H1 (cell line): ENCODE data around the gene POLDIP3. TPM values are rescaled to one million over a fixed set of nuclear protein-coding genes. Genes with fewer than 3 reads are reported as not detected.
A peak's percentile ranks its signal among the peaks of the same experiment; 100 is the strongest.

Experiments
- CTCF ChIA-PET: fragments of 300-600 bp; sonication (Branson Sonifier 250); formaldehyde crosslinking; loops from one replicate; lab custom pipeline; 2021; ENCODE audit not compliant: partially characterized antibody; lab: Charles Lee
- POLR2A ChIA-PET: fragments of 300-600 bp; sonication (Branson Sonifier 250); formaldehyde crosslinking; loops from one replicate; lab custom pipeline; 2021; ENCODE audit warnings: inconsistent platforms; ENCODE audit not compliant: partially characterized antibody; lab: Charles Lee
- DNase-seq, 2 experiments: peaks; one replicate each; pipeline versions ENCODE4 v3.0.0 to v3.0.0-alpha.2; 2010 to 2022; ENCODE audit warnings: low spot score in 2 of 2, low read depth in 1 of 2, mixed read lengths in 1 of 2
- FAIRE-seq: peaks from 2 replicates; lab custom pipeline; 2011; peaks lifted over from hg19 to GRCh38; lab: Jason Lieb, UNC
- H2AFZ ChIP-seq: 2 replicates; pipeline ENCODE4 v1.8.1; 2012; ENCODE audit warnings: low read length, inconsistent platforms
- H2AK5ac ChIP-seq: 2 replicates; pipeline ENCODE4 v1.6.1; 2013; ENCODE audit warnings: low read depth, low read length
- H2BK120ac ChIP-seq: replicated peaks from 2 replicates; pipeline ENCODE3; 2013; ENCODE audit warnings: low read depth, low read length, inconsistent platforms
- H2BK12ac ChIP-seq: 2 replicates; pipeline ENCODE4 v1.6.1; 2013; ENCODE audit warnings: low read depth, low read length
- H2BK15ac ChIP-seq: 2 replicates; pipeline ENCODE4 v1.6.1; 2013; ENCODE audit warnings: low read length
- H2BK20ac ChIP-seq: 2 replicates; pipeline ENCODE4 v1.6.1; 2013; ENCODE audit warnings: low read length
- H2BK5ac ChIP-seq: 2 replicates; pipeline ENCODE4 v1.6.1; 2013; ENCODE audit warnings: low read depth, low read length
- H3K14ac ChIP-seq: 2 replicates; pipeline ENCODE4 v1.6.1; 2013; ENCODE audit warnings: inconsistent platforms; ENCODE audit not compliant: insufficient read length
- H3K18ac ChIP-seq: 2 replicates; pipeline ENCODE4 v1.6.1; 2013; ENCODE audit warnings: low read length; ENCODE audit errors: extremely low read depth
- H3K23ac ChIP-seq: 2 replicates; pipeline ENCODE4 v1.6.1; 2013; ENCODE audit warnings: inconsistent platforms; ENCODE audit not compliant: insufficient read length
- H3K23me2 ChIP-seq: 2 replicates; pipeline ENCODE4 v1.6.1; 2013; ENCODE audit warnings: low read depth, low read length
- H3K27ac ChIP-seq: 2 replicates; pipeline ENCODE4 v1.6.1; 2011; ENCODE audit warnings: low read depth, low read length, inconsistent platforms
- H3K27me3 ChIP-seq, 4 experiments: replicated peaks in 1 of 4; 1 replicate in 1 of 4; 2 replicates in 3 of 4; pipeline versions ENCODE4 v1.6.1 to v1.8.1; 2011 to 2013; ENCODE audit warnings: low read length in 3 of 4, mild to moderate bottlenecking in 3 of 4, inconsistent platforms in 2 of 4, mixed read lengths in 2 of 4, moderate library complexity in 1 of 4; ENCODE audit not compliant: control insufficient read depth in 3 of 4, insufficient read depth in 3 of 4; ENCODE audit errors: extremely low read depth in 1 of 4
- H3K36me3 ChIP-seq, 4 experiments: 2 replicates each; pipeline versions ENCODE4 v1.6.1 to v1.8.1; 2011 to 2013; ENCODE audit warnings: mild to moderate bottlenecking in 4 of 4, low read length in 3 of 4, moderate library complexity in 2 of 4, control low read depth in 1 of 4, inconsistent platforms in 1 of 4; ENCODE audit not compliant: insufficient read depth in 4 of 4, control insufficient read depth in 2 of 4
- H3K4ac ChIP-seq: replicated peaks from 2 replicates; pipeline ENCODE3; 2013; ENCODE audit warnings: low read length, low read depth, mixed read lengths, inconsistent platforms; ENCODE audit not compliant: insufficient read length
- H3K4me1 ChIP-seq, 4 experiments: replicated peaks in 1 of 4; 1 replicate in 1 of 4; 2 replicates in 3 of 4; pipeline versions ENCODE4 v1.6.1 to v1.8.1; 2011 to 2013; ENCODE audit warnings: low read length in 3 of 4, inconsistent platforms in 2 of 4, mixed read lengths in 1 of 4; ENCODE audit not compliant: insufficient read depth in 4 of 4, control insufficient read depth in 3 of 4
- H3K4me2 ChIP-seq, 2 experiments: 2 replicates each; pipeline versions ENCODE4 v1.6.1 to v1.8.1; 2011 to 2013; ENCODE audit warnings: low read depth in 2 of 2, low read length in 2 of 2, control low read depth in 1 of 2, inconsistent platforms in 1 of 2, mild to moderate bottlenecking in 1 of 2; ENCODE audit not compliant: insufficient read depth in 1 of 2
- H3K4me3 ChIP-seq, 4 experiments: fragments of 200-600, 300-600 bp in 1 of 4; sonication (generic), shearing (Covaris generic), sonication (Bioruptor Twin) in 1 of 4; 2 replicates each; pipeline versions ENCODE4 v1.5.1 to v1.8.1; 2011 to 2016; ENCODE audit warnings: low read length in 4 of 4, low read depth in 3 of 4, control low read depth in 2 of 4, inconsistent platforms in 2 of 4, mild to moderate bottlenecking in 2 of 4, mixed read lengths in 1 of 4, moderate library complexity in 1 of 4; ENCODE audit not compliant: insufficient read depth in 2 of 4; ENCODE audit errors: extremely low read depth in 1 of 4
- H3K56ac ChIP-seq: replicated peaks from 2 replicates; pipeline ENCODE3; 2013; ENCODE audit warnings: low read depth, mild to moderate bottlenecking, mixed read lengths, low read length, inconsistent platforms; ENCODE audit not compliant: insufficient read length
- H3K79me1 ChIP-seq: 2 replicates; pipeline ENCODE4 v1.6.1; 2013; ENCODE audit warnings: low read depth, low read length, control low read depth
- H3K79me2 ChIP-seq, 2 experiments: 2 replicates each; pipeline versions ENCODE4 v1.6.1 to v1.8.1; 2012 to 2013; ENCODE audit warnings: low read length in 2 of 2, mild to moderate bottlenecking in 2 of 2, inconsistent platforms in 1 of 2; ENCODE audit not compliant: insufficient read depth in 2 of 2, control insufficient read depth in 1 of 2
- H3K9ac ChIP-seq, 4 experiments: replicated peaks in 1 of 4; 1 replicate in 1 of 4; 2 replicates in 3 of 4; pipeline versions ENCODE4 v1.6.1 to v1.8.1; 2011 to 2013; ENCODE audit warnings: low read depth in 3 of 4, low read length in 3 of 4, control low read depth in 2 of 4, mild to moderate bottlenecking in 2 of 4, moderate library complexity in 2 of 4, inconsistent platforms in 1 of 4; ENCODE audit errors: extremely low read depth in 1 of 4
- H3K9me3 ChIP-seq, 2 experiments: 2 replicates each; pipeline versions ENCODE4 v1.6.1 to v1.8.1; 2012 to 2013; ENCODE audit warnings: mild to moderate bottlenecking in 2 of 2, moderate library complexity in 2 of 2, control low read depth in 1 of 2, inconsistent platforms in 1 of 2, low read depth in 1 of 2, low read length in 1 of 2, mixed read lengths in 1 of 2; ENCODE audit not compliant: insufficient read depth in 2 of 2
- H4K20me1 ChIP-seq, 2 experiments: replicated peaks in 1 of 2; 2 replicates each; pipeline versions ENCODE3 to v1.8.1; 2011 to 2013; ENCODE audit warnings: inconsistent platforms in 2 of 2, low read length in 2 of 2, mild to moderate bottlenecking in 1 of 2; ENCODE audit not compliant: insufficient read depth in 2 of 2, control insufficient read depth in 1 of 2
- H4K5ac ChIP-seq: 2 replicates; pipeline ENCODE4 v1.6.1; 2013; ENCODE audit warnings: low read length, low read depth, mixed read lengths, inconsistent platforms; ENCODE audit not compliant: insufficient read length
- H4K8ac ChIP-seq: 2 replicates; pipeline ENCODE4 v1.8.0; 2013; ENCODE audit warnings: mild to moderate bottlenecking, moderate library complexity, low read length, inconsistent platforms; ENCODE audit not compliant: insufficient read depth; ENCODE audit errors: extremely low read depth
- H4K91ac ChIP-seq: replicated peaks from 2 replicates; pipeline ENCODE3; 2013; ENCODE audit warnings: low read length, mixed read lengths, inconsistent platforms; ENCODE audit not compliant: insufficient read length
- ATF3 ChIP-seq: IDR thresholded peaks from 2 replicates; pipeline ENCODE4 v1.6.1; 2011; ENCODE audit warnings: low read depth, mild to moderate bottlenecking, low read length; ENCODE audit not compliant: insufficient read depth
- BCL11A ChIP-seq, 2 experiments: IDR thresholded peaks; one replicate each; pipeline ENCODE4 v1.6.1; 2011; ENCODE audit warnings: low read depth in 2 of 2, low read length in 2 of 2, mild to moderate bottlenecking in 2 of 2
- CBX8 ChIP-seq: fragments of 300-800, 300-1000 bp; sonication (generic); IDR thresholded peaks from 2 replicates; pipeline ENCODE4 v1.7.1; 2016; ENCODE audit warnings: low read depth, low read length, borderline replicate concordance
- KDM4A ChIP-seq: IDR thresholded peaks from one replicate; pipeline ENCODE4 v1.7.1; 2012; ENCODE audit warnings: low read depth, mild to moderate bottlenecking, moderate library complexity, low read length, inconsistent platforms; ENCODE audit not compliant: severe bottlenecking
- POU5F1 ChIP-seq: IDR thresholded peaks from 2 replicates; pipeline ENCODE4 v1.6.1; 2011; ENCODE audit warnings: low read depth, mild to moderate bottlenecking, low read length, moderate library complexity
- SAP30 ChIP-seq: fragments of 300-600 bp; sonication (generic); IDR thresholded peaks from 2 replicates; pipeline ENCODE4 v1.7.1; 2012; ENCODE audit warnings: low read length, moderate library complexity, mild to moderate bottlenecking, inconsistent platforms; ENCODE audit not compliant: insufficient read depth, insufficient replicate concordance
- SIN3A ChIP-seq, 2 experiments: IDR thresholded peaks in 1 of 2; conservative IDR thresholded peaks in 1 of 2; 2 replicates each; pipeline ENCODE4 v1.6.1; 2011 to 2012; ENCODE audit warnings: low read length in 2 of 2, improper control_type of control experiment in 1 of 2, low read depth in 1 of 2, mild to moderate bottlenecking in 1 of 2
- SP4 ChIP-seq: IDR thresholded peaks from 2 replicates; pipeline ENCODE4 v1.6.1; 2012; ENCODE audit warnings: low read length, inconsistent platforms
- TAF7 ChIP-seq: optimal IDR thresholded peaks from 2 replicates; pipeline ENCODE3; 2011; ENCODE audit warnings: low read depth, mild to moderate bottlenecking, inconsistent platforms, low read length, moderate library complexity, borderline replicate concordance
- ZNF274 ChIP-seq: IDR thresholded peaks from 2 replicates; pipeline ENCODE4 v1.7.0; 2012; ENCODE audit warnings: low read length, borderline replicate concordance; ENCODE audit errors: extremely low read depth
- WGBS, 2 experiments: shearing (Covaris generic) in 1 of 2; methylation state at CpG; one replicate each; pipeline versions ENCODE4 v1.1.6 to v1.1.7; 2013 to 2015; ENCODE audit warnings: low lambda C conversion rate in 2 of 2, mixed read lengths in 2 of 2, inconsistent platforms in 1 of 2, low coverage in 1 of 2, missing lambda C conversion rate in 1 of 2; ENCODE audit not compliant: insufficient replicate concordance in 2 of 2, insufficient coverage in 1 of 2, insufficient read length in 1 of 2; ENCODE audit errors: extremely low coverage in 1 of 2, missing lambda C conversion rate in 1 of 2; 5-methylcytosine and 5-hydroxymethylcytosine counted together
- polyA plus RNA-seq, 7 experiments: library from polyadenylated mRNA; depleted of rRNA in 3 of 7; stranded (reverse) in 5 of 7; unstranded in 2 of 7; fragments of >200 nt in 5 of 7; fragments of 200-250 nt in 2 of 7; gene quantifications; 1 replicate in 5 of 7; 2 replicates in 1 of 7; 4 replicates in 1 of 7; pipeline versions ENCODE4 v1.2.1 to v1.2.3, GENCODE V29; 2011 to 2013; ENCODE audit warnings: missing spikeins in 2 of 7, mixed read lengths in 2 of 7
- total RNA-seq: library from RNA; stranded (reverse); fragmentation: NEBNext Ultra II Directional; extraction: Animal tissue kit (Norgen Biotek cat#: 25700); gene quantifications from 2 replicates; pipeline ENCODE4 v1.2.1, GENCODE V29; 2021

Gene POLDIP3
- total and polyA plus RNA-seq, 2 of the 8 experiments (the other 6 are each of a cell fraction or from before 2014, with no cell fraction given): 43.5 to 84.6 TPM

GRCh38 chr22:42651134-42651533, 36.5 kb upstream of the POLDIP3 start:
- no peak overlapping the region for H2AK5ac ChIP-seq
- H3K4ac ChIP-seq: no peak overlapping the region
- H3K14ac ChIP-seq: no peak overlapping the region
- H3K9ac ChIP-seq: no peak overlapping the region
- DNase-seq: no peak
- peaks cover 0 to 18% of the 10 kb centered on the region in 2 experiments; a peak in 1 of 4 replicates for H3K79me2 ChIP-seq
- no peak overlapping the region for H2BK5ac ChIP-seq
- no peak overlapping the region for H3K23ac ChIP-seq
- peaks cover 8% of the 10 kb centered on the region for H3K23me2 ChIP-seq
- peak overlapping the region; percentile 11; the same call in 1 of the 2 replicates for H4K8ac ChIP-seq
- no peaks in the 10 kb centered on the region for H3K9me3 ChIP-seq
- H2BK12ac ChIP-seq: peak overlapping the region; percentile 63; the same call in 1 of the 2 replicates
- no peak overlapping the region for H2BK120ac ChIP-seq
- H2BK15ac ChIP-seq: peak overlapping the region; percentile 92; the same call in 1 of the 2 replicates
- no peak overlapping the region for H3K18ac ChIP-seq
- H3K4me3 ChIP-seq: no peak overlapping the region
- peak overlapping the region; percentile 2 for H4K5ac ChIP-seq
- peaks cover 14% of the 10 kb centered on the region for H3K79me1 ChIP-seq
- H3K56ac ChIP-seq: no peak overlapping the region
- no peak overlapping the region; the same call in 1 of the 2 replicates for H2AFZ ChIP-seq
- H3K36me3 ChIP-seq: no peaks in the 10 kb centered on the region
- no peak overlapping the region for H3K4me2 ChIP-seq
- peaks cover 0 to 9% (median 7%) of the 10 kb centered on the region in 4 experiments; a peak in 5 of 7 replicates for H3K4me1 ChIP-seq
- H4K91ac ChIP-seq: peak overlapping the region; percentile 44
- H3K27ac ChIP-seq: no peak overlapping the region
- no peaks in the 10 kb centered on the region; a peak in 1 of 7 replicates for H3K27me3 ChIP-seq
- TF ChIP-seq ATF3 (no peak), SIN3A (conservative IDR thresholded peaks at IDR 0.05 in 1 of 2, IDR thresholded peaks at IDR 0.05 in 1 of 2; ENCODE audit: low read depth in 1 of 2, low read length in 2 of 2) (no peak), TAF7 (no peak), KDM4A (no peak), POU5F1 (no peak), BCL11A (IDR thresholded peaks at IDR 0.05; ENCODE audit: low read depth in 2 of 2, low read length in 2 of 2) (no peak), CBX8 (no peak), SP4 (no peak), ZNF274 (no peak), SAP30 (no peak)
- ChIA-PET CTCF (interaction anchor here (0.6 to 1.3 kb wide), 3 partner anchors 9 to 75 kb away, joined by 3 to 7 read pairs (median 3); no protein-coding TSS in a partner anchor), POLR2A (interaction anchor here (1.0 to 9.4 kb wide), 3 partner anchors 9 to 36 kb away, joined by 3 to 74 read pairs (median 10); partner anchors contain the start of gene POLDIP3)
- WGBS, 2 experiments: 81% methylated on average over 7 of the region's 7 CpGs; no CpG with 5 or more reads in 1 of the 2 experiments
- no peak overlapping the region for H2BK20ac ChIP-seq
- no peak for FAIRE-seq
- H4K20me1 ChIP-seq: peaks cover 3 to 9% of the 10 kb centered on the region in 2 experiments
